ENCODE data around the gene CNGA3. TPM values are rescaled to one million over a fixed set of nuclear protein-coding genes. Genes with fewer than 3 reads are reported as not detected.
A peak's percentile ranks its signal among the peaks of the same experiment; 100 is the strongest.

Gene CNGA3
- total and polyA plus RNA-seq, 2 of the 8 experiments (the other 6 are each of a cell fraction or from before 2014, with no cell fraction given) = 0.02 TPM; not detected in 1

- Histone ChIP-seq H3K27ac (ENCODE audit: low read depth, low read length) (peak overlapping the region; percentile 45; the same call in 1 of the 2 replicates), H3K23me2 (ENCODE audit: low read depth, low read length) (no peaks in the 10 kb centered on the region), H4K5ac (ENCODE audit: insufficient read length, low read depth, low read length) (no peak overlapping the region), H2BK5ac (ENCODE audit: low read depth, low read length) (no peak overlapping the region; the same call in 1 of the 2 replicates), H3K4me3 (ENCODE audit: extremely low read depth in 1 of 4, insufficient read depth in 2 of 4, low read depth in 3 of 4, low read length in 4 of 4) (no peak overlapping the region), H2BK120ac (replicated peaks; ENCODE audit: low read depth, low read length) (no peak overlapping the region), H4K8ac (ENCODE audit: extremely low read depth, insufficient read depth, low read length) (no peak overlapping the region), H3K27me3 (replicated peaks in 1 of 4; ENCODE audit: control insufficient read depth in 3 of 4, extremely low read depth in 1 of 4, insufficient read depth in 3 of 4, low read length in 3 of 4) (no peaks in the 10 kb centered on the region), H3K9ac (replicated peaks in 1 of 4; ENCODE audit: extremely low read depth in 1 of 4, low read depth in 3 of 4, low read length in 3 of 4) (peak overlapping the region in 1 of 4 experiments; percentile 40; a peak in 1 of 7 replicates), H3K9me3 (ENCODE audit: insufficient read depth in 2 of 2, low read depth in 1 of 2, low read length in 1 of 2) (peaks cover 20 to 29% of the 10 kb centered on the region in 2 experiments), H3K4me2 (ENCODE audit: insufficient read depth in 1 of 2, low read depth in 2 of 2, low read length in 2 of 2) (peak overlapping the region in 1 of 2 experiments; percentile 22; a peak in 1 of 4 replicates), H3K14ac (ENCODE audit: insufficient read length) (no peak overlapping the region), H3K18ac (ENCODE audit: extremely low read depth, low read length) (no peak overlapping the region), H3K79me1 (ENCODE audit: low read depth, low read length) (no peaks in the 10 kb centered on the region), H3K23ac (ENCODE audit: insufficient read length) (no peak overlapping the region), H3K56ac (replicated peaks; ENCODE audit: insufficient read length, low read depth, low read length) (no peak overlapping the region), H4K20me1 (replicated peaks in 1 of 2; ENCODE audit: control insufficient read depth in 1 of 2, insufficient read depth in 2 of 2, low read length in 2 of 2) (no peaks in the 10 kb centered on the region), H3K36me3 (ENCODE audit: control insufficient read depth in 2 of 4, insufficient read depth in 4 of 4, low read length in 3 of 4) (peaks cover 0 to 8% (median 0%) of the 10 kb centered on the region in 4 experiments; a peak in 2 of 8 replicates), H2BK15ac (ENCODE audit: low read length) (no peak overlapping the region), H2BK12ac (ENCODE audit: low read depth, low read length) (no peak overlapping the region), H4K91ac (replicated peaks; ENCODE audit: insufficient read length, low read length) (no peak overlapping the region), H2BK20ac (ENCODE audit: low read length) (peak overlapping the region; percentile 32; the same call in 1 of the 2 replicates), H3K4ac (replicated peaks; ENCODE audit: insufficient read length, low read depth, low read length) (no peak overlapping the region), H3K4me1 (replicated peaks in 1 of 4; ENCODE audit: control insufficient read depth in 3 of 4, insufficient read depth in 4 of 4, low read length in 3 of 4) (peaks cover 0 to 4% (median 3%) of the 10 kb centered on the region in 4 experiments; a peak in 3 of 7 replicates), H2AFZ (ENCODE audit: low read length) (no peak overlapping the region), H2AK5ac (ENCODE audit: low read depth, low read length) (no peak overlapping the region), H3K79me2 (ENCODE audit: control insufficient read depth in 1 of 2, insufficient read depth in 2 of 2, low read length in 2 of 2) (no peaks in the 10 kb centered on the region)
- POLR2A ChIA-PET (ENCODE audit: partially characterized antibody) = no interaction called here
- DNase-seq (ENCODE audit: low read depth in 1 of 2, low spot score in 2 of 2) (no peak), FAIRE-seq (peak; percentile 63)
- CTCF ChIA-PET (ENCODE audit: partially characterized antibody) = no interaction called here
- 44% methylated on average over 3 of the region's 4 CpGs; no CpG with 5 or more reads in 1 of the 2 experiments for WGBS, 2 experiments (ENCODE audit: extremely low coverage in 1 of 2, insufficient coverage in 1 of 2, insufficient read length in 1 of 2, insufficient replicate concordance in 2 of 2, low coverage in 1 of 2, low lambda C conversion rate in 2 of 2, missing lambda C conversion rate in 1 of 2)
- TF ChIP-seq CHD2 (IDR thresholded peaks at IDR 0.05; ENCODE audit: low read length) = no peak
- TF ChIP-seq TAF1 (IDR thresholded peaks at IDR 0.05; ENCODE audit: low read depth, low read length) = no peak
- TF ChIP-seq TBP (IDR thresholded peaks at IDR 0.05; ENCODE audit: low read depth, low read length) = no peak
- no peak for TF ChIP-seq ASH2L (IDR thresholded peaks at IDR 0.05; ENCODE audit: low read length)
- no peak for TF ChIP-seq USF2 (IDR thresholded peaks at IDR 0.05; ENCODE audit: low read length)
- no peak for TF ChIP-seq EZH2 (IDR thresholded peaks at IDR 0.05; ENCODE audit: low read depth, low read length, severe bottlenecking)
- no peak for TF ChIP-seq MAX (IDR thresholded peaks at IDR 0.05)
- no peak for TF ChIP-seq BRCA1 (IDR thresholded peaks at IDR 0.05; ENCODE audit: low read depth, low read length)
- no peak for TF ChIP-seq FOSL1 (IDR thresholded peaks at IDR 0.05; ENCODE audit: insufficient read depth, low read depth, low read length)
- peak; percentile 11 for TF ChIP-seq KDM4A (IDR thresholded peaks at IDR 0.05; ENCODE audit: low read depth, low read length, severe bottlenecking)
- TF ChIP-seq KDM5A (IDR thresholded peaks at IDR 0.05; ENCODE audit: low read length) = no peak
- TF ChIP-seq MAFK (IDR thresholded peaks at IDR 0.05; ENCODE audit: low read depth, low read length) = no peak
- TF ChIP-seq NANOG (IDR thresholded peaks at IDR 0.05; ENCODE audit: insufficient read depth, low read depth, low read length, poor library complexity, severe bottlenecking) = no peak
Observed at GRCh38 chr2:98436734-98437133, 90.5 kb downstream of the CNGA3 start.
